WTC11 (cell line): ENCODE results near the gene ARHGAP22. TPM values are rescaled to one million over a fixed set of nuclear protein-coding genes. Genes with fewer than 3 reads are reported as not detected.

Experiments used
- ATAC-seq: fragments of 200-7000 bp; cut with Tn5 transposase; 2 replicates; pipeline ENCODE4 v1.10.0; 2021; ENCODE audit warnings: mild to moderate bottlenecking, moderate library complexity
- CTCF ChIA-PET: fragments of 300-600 bp; sonication (Branson Sonifier 250); formaldehyde crosslinking; loops from one replicate; lab custom pipeline; 2021; ENCODE audit warnings: antibody characterized with exemption; lab: Charles Lee
- POLR2A ChIA-PET: fragments of 350-600 bp; sonication (Branson Sonifier 250); formaldehyde crosslinking; loops from one replicate; lab custom pipeline; 2021; ENCODE audit warnings: antibody characterized with exemption; lab: Charles Lee
- DNase-seq: peaks from one replicate; pipeline ENCODE4 v3.0.0; 2021; ENCODE audit warnings: low spot score
- H3K27ac Mint-ChIP-seq: 2 replicates; pipeline ENCODE4 v1.8.0; 2021; ENCODE audit warnings: mixed read lengths
- H3K27me3 Mint-ChIP-seq: 2 replicates; pipeline ENCODE4 v1.8.0; 2021; ENCODE audit warnings: low read depth, mild to moderate bottlenecking, moderate library complexity, mixed read lengths
- H3K36me3 Mint-ChIP-seq: 2 replicates; pipeline ENCODE4 v1.8.0; 2021; ENCODE audit warnings: mixed read lengths
- H3K4me1 Mint-ChIP-seq: 2 replicates; pipeline ENCODE4 v1.8.0; 2022; ENCODE audit warnings: mixed read lengths
- H3K4me3 Mint-ChIP-seq: 2 replicates; pipeline ENCODE4 v1.8.0; 2021; ENCODE audit warnings: mild to moderate bottlenecking, moderate library complexity, mixed read lengths
- H3K9me3 Mint-ChIP-seq: 2 replicates; pipeline ENCODE4 v1.8.0; 2021; ENCODE audit warnings: mixed read lengths
- ATF3 ChIP-seq: sonication (generic); formaldehyde crosslinking; conservative IDR thresholded peaks from 2 replicates; pipeline ENCODE4 v1.8.1; 2022; ENCODE audit warnings: mild to moderate bottlenecking, missing genetic modification reagents
- E2F5 ChIP-seq: sonication (generic); formaldehyde crosslinking; IDR thresholded peaks from 2 replicates; pipeline ENCODE4 v1.8.1; 2022; ENCODE audit warnings: mild to moderate bottlenecking, moderate library complexity, missing genetic modification reagents
- ELF4 ChIP-seq: sonication (generic); formaldehyde crosslinking; IDR thresholded peaks from 2 replicates; pipeline ENCODE4 v1.8.1; 2022; ENCODE audit warnings: low read depth, mild to moderate bottlenecking, moderate library complexity, missing genetic modification reagents
- FOXP4 ChIP-seq: sonication (generic); formaldehyde crosslinking; IDR thresholded peaks from 2 replicates; pipeline ENCODE4 v1.8.0; 2022; ENCODE audit warnings: mild to moderate bottlenecking, missing genetic modification reagents
- GTF2I ChIP-seq: fragments of 250-450 bp; sonication (Bioruptor Pico); conservative IDR thresholded peaks from 2 replicates; pipeline ENCODE4 v1.4.0; 2021; ENCODE audit warnings: mild to moderate bottlenecking
- HMGA2 ChIP-seq: fragments of 250-450 bp; sonication (Bioruptor Pico); IDR thresholded peaks from 2 replicates; pipeline ENCODE4 v1.4.0; 2021; ENCODE audit warnings: mild to moderate bottlenecking, moderate library complexity
- IRF2 ChIP-seq: sonication (generic); formaldehyde crosslinking; IDR thresholded peaks from 2 replicates; pipeline ENCODE4 v1.8.0; 2022; ENCODE audit warnings: low read depth, missing genetic modification reagents, borderline replicate concordance
- KAT7 ChIP-seq: sonication (generic); formaldehyde crosslinking; IDR thresholded peaks from 2 replicates; pipeline ENCODE4 v1.8.1; 2023; ENCODE audit warnings: missing genetic modification reagents, mild to moderate bottlenecking, borderline replicate concordance
- OVOL2 ChIP-seq: fragments of 250-450 bp; sonication (Bioruptor Pico); IDR thresholded peaks from 2 replicates; pipeline ENCODE4 v1.9.0; 2021; ENCODE audit warnings: mild to moderate bottlenecking, borderline replicate concordance
- SMAD3 ChIP-seq: sonication (generic); formaldehyde crosslinking; IDR thresholded peaks from 2 replicates; pipeline ENCODE4 v1.8.0; 2022; ENCODE audit warnings: missing genetic modification reagents, mild to moderate bottlenecking, borderline replicate concordance
- SOX15 ChIP-seq: fragments of 250-450 bp; sonication (Bioruptor Pico); IDR thresholded peaks from 2 replicates; pipeline ENCODE4 v1.9.0; 2021; ENCODE audit warnings: mild to moderate bottlenecking
- TEAD4 ChIP-seq: sonication (generic); formaldehyde crosslinking; IDR thresholded peaks from 2 replicates; pipeline ENCODE4 v1.8.0; 2022; ENCODE audit warnings: mild to moderate bottlenecking, missing genetic modification reagents
- ZNF263 ChIP-seq: sonication (generic); formaldehyde crosslinking; IDR thresholded peaks from 2 replicates; pipeline ENCODE4 v1.8.1; 2022; ENCODE audit warnings: low read depth, mild to moderate bottlenecking, moderate library complexity, missing genetic modification reagents
- ZNF671 ChIP-seq: fragments of 250-450 bp; sonication (Bioruptor Pico); IDR thresholded peaks from 2 replicates; pipeline ENCODE4 v1.8.0; 2021; ENCODE audit warnings: mild to moderate bottlenecking
- total RNA-seq: library from RNA; stranded (reverse); gene quantifications from 3 replicates; pipeline ENCODE4 v1.2.3, GENCODE V29; 2021
- TF ChIP-seq, protein P1 (sequence below): fragments of 250-450 bp; sonication (Bioruptor Pico); conservative IDR thresholded peaks from 2 replicates; pipeline ENCODE4 v1.9.0; 2021; ENCODE audit warnings: mild to moderate bottlenecking
- TF ChIP-seq, protein P2 (sequence below): fragments of 250-450 bp; sonication (Bioruptor Pico); IDR thresholded peaks from 2 replicates; pipeline ENCODE4 v2.1.2; 2022; ENCODE audit warnings: mild to moderate bottlenecking, moderate library complexity
- TF ChIP-seq, protein P3 (sequence below): sonication (generic); formaldehyde crosslinking; IDR thresholded peaks from 2 replicates; pipeline ENCODE4 v1.8.1; 2022; ENCODE audit warnings: low read depth, missing genetic modification reagents, borderline replicate concordance
- TF ChIP-seq, protein P4 (sequence below): fragments of 250-450 bp; sonication (Bioruptor Pico); IDR thresholded peaks from 2 replicates; pipeline ENCODE4 v1.9.0; 2021; ENCODE audit warnings: moderate library complexity, mild to moderate bottlenecking, inconsistent platforms, borderline replicate concordance
- TF ChIP-seq, protein P5 (sequence below): sonication (generic); formaldehyde crosslinking; IDR thresholded peaks from 2 replicates; pipeline ENCODE4 v1.8.1; 2022; ENCODE audit warnings: mild to moderate bottlenecking, missing genetic modification reagents, moderate library complexity, borderline replicate concordance
- TF ChIP-seq, protein P6 (sequence below): sonication (generic); formaldehyde crosslinking; IDR thresholded peaks from 2 replicates; pipeline ENCODE4 v1.8.1; 2023; ENCODE audit warnings: mild to moderate bottlenecking, missing genetic modification reagents

Gene ARHGAP22
- total RNA-seq, 1 experiment from 2014 or later = 8.6 TPM

GRCh38 chr10:48541144-48541795 lies 63.6 kb downstream of the ARHGAP22 start:
- POLR2A ChIA-PET = no interaction called here
- peaks cover 60% of the 10 kb centered on the region for H3K4me1 Mint-ChIP-seq
- TF ChIP-seq TEAD4 (CRISPR knock-in tag) = no peak
- TF ChIP-seq, protein P1, sequence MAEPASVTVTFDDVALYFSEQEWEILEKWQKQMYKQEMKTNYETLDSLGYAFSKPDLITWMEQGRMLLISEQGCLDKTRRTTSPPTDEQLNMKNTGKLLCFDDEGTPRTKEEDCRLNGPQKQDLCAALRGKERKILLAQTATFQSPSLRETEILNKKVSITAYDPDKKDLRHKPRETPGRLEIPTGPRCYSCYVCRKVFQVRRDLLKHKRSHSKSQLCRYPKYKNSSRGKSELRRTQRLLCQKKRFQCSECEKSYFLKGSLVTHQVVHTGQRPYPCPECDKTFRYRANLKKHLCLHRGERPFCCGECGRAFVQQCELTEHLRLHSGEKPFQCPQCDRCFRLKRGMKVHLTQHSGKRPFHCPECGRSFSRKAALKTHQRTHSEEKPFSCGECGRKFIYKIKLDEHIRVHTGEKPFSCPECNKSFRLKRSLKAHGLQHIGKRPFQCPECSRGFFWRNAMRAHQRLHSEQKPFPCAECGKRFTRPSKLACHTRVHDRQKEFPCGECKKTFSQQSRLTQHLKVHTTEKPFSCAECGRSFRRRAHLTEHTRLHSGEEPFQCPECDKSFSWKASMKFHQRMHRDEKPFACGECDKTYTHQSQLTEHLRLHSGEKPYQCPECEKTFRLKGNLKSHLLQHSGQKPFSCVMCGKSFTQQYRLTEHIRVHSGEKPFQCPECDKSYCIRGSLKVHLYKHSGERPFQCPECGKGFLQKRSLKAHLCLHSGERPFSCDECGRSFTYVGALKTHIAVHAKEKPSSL (CRISPR knock-in tag) = no peak
- TF ChIP-seq ZNF671 = no peak
- TF ChIP-seq ATF3 (CRISPR knock-in tag) = no peak
- no peak for TF ChIP-seq FOXP4
- no peak for TF ChIP-seq E2F5 (CRISPR knock-in tag)
- TF ChIP-seq SOX15 = no peak
- TF ChIP-seq, protein P2, sequence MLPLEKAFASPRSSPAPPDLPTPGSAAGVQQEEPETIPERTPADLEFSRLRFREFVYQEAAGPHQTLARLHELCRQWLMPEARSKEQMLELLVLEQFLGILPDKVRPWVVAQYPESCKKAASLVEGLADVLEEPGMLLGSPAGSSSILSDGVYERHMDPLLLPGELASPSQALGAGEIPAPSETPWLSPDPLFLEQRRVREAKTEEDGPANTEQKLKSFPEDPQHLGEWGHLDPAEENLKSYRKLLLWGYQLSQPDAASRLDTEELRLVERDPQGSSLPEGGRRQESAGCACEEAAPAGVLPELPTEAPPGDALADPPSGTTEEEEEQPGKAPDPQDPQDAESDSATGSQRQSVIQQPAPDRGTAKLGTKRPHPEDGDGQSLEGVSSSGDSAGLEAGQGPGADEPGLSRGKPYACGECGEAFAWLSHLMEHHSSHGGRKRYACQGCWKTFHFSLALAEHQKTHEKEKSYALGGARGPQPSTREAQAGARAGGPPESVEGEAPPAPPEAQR (CRISPR knock-in tag) = no peak
- no peak for TF ChIP-seq KAT7
- TF ChIP-seq, protein P3, sequence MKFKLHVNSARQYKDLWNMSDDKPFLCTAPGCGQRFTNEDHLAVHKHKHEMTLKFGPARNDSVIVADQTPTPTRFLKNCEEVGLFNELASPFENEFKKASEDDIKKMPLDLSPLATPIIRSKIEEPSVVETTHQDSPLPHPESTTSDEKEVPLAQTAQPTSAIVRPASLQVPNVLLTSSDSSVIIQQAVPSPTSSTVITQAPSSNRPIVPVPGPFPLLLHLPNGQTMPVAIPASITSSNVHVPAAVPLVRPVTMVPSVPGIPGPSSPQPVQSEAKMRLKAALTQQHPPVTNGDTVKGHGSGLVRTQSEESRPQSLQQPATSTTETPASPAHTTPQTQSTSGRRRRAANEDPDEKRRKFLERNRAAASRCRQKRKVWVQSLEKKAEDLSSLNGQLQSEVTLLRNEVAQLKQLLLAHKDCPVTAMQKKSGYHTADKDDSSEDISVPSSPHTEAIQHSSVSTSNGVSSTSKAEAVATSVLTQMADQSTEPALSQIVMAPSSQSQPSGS = no peak
- no peak for TF ChIP-seq ELF4 (CRISPR knock-in tag)
- no peak for TF ChIP-seq ZNF263 (CRISPR knock-in tag)
- TF ChIP-seq, protein P4, sequence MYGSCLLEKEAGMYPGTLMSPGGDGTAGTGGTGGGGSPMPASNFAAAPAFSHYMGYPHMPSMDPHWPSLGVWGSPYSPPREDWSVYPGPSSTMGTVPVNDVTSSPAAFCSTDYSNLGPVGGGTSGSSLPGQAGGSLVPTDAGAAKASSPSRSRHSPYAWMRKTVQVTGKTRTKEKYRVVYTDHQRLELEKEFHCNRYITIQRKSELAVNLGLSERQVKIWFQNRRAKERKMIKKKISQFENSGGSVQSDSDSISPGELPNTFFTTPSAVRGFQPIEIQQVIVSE (CRISPR knock-in tag) = no peak
- ATAC-seq (no peak), DNase-seq (no peak)
- CTCF ChIA-PET = interaction anchor here (2.2 to 2.6 kb wide), 2 partner anchors 11 to 115 kb away, joined by 13 to 15 read pairs; no protein-coding TSS in a partner anchor
- H3K36me3 Mint-ChIP-seq = no peaks in the 10 kb centered on the region
- H3K4me3 Mint-ChIP-seq = no peak overlapping the region
- H3K9me3 Mint-ChIP-seq = peaks cover 5% of the 10 kb centered on the region; the same call in 1 of the 2 replicates
- no peak overlapping the region for H3K27ac Mint-ChIP-seq
- no peaks in the 10 kb centered on the region for H3K27me3 Mint-ChIP-seq

- ATAC-seq (no peak), DNase-seq (no peak)
- Mint-ChIP-seq H3K4me1 (peaks cover 74% of the 10 kb centered on the region), H3K36me3 (no peaks in the 10 kb centered on the region), H3K27me3 (no peaks in the 10 kb centered on the region), H3K27ac (no peak overlapping the region), H3K9me3 (peaks cover 5% of the 10 kb centered on the region; the same call in 1 of the 2 replicates), H3K4me3 (no peak overlapping the region)
- ChIA-PET CTCF (interaction anchor here (1.3 to 7.2 kb wide), 3 partner anchors 13 to 118 kb away, joined by 4 to 44 read pairs (median 12); no protein-coding TSS in a partner anchor), POLR2A (no interaction called here)
- TF ChIP-seq, protein P5, sequence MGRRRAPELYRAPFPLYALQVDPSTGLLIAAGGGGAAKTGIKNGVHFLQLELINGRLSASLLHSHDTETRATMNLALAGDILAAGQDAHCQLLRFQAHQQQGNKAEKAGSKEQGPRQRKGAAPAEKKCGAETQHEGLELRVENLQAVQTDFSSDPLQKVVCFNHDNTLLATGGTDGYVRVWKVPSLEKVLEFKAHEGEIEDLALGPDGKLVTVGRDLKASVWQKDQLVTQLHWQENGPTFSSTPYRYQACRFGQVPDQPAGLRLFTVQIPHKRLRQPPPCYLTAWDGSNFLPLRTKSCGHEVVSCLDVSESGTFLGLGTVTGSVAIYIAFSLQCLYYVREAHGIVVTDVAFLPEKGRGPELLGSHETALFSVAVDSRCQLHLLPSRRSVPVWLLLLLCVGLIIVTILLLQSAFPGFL (CRISPR knock-in tag) = no peak
- TF ChIP-seq SMAD3 (CRISPR knock-in tag) = no peak
- no peak for TF ChIP-seq OVOL2 (CRISPR knock-in tag)
- TF ChIP-seq, protein P1 (CRISPR knock-in tag) = no peak
- TF ChIP-seq HMGA2 (CRISPR knock-in tag) = no peak
- no peak for TF ChIP-seq GTF2I (CRISPR knock-in tag)
- no peak for TF ChIP-seq IRF2
- TF ChIP-seq, protein P6, sequence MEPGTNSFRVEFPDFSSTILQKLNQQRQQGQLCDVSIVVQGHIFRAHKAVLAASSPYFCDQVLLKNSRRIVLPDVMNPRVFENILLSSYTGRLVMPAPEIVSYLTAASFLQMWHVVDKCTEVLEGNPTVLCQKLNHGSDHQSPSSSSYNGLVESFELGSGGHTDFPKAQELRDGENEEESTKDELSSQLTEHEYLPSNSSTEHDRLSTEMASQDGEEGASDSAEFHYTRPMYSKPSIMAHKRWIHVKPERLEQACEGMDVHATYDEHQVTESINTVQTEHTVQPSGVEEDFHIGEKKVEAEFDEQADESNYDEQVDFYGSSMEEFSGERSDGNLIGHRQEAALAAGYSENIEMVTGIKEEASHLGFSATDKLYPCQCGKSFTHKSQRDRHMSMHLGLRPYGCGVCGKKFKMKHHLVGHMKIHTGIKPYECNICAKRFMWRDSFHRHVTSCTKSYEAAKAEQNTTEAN (CRISPR knock-in tag) = no peak
- TF ChIP-seq KAT7 = no peak
Measured at GRCh38 chr10:48538611-48539010, 66.3 kb downstream of the ARHGAP22 start.
